Measurements from ENCODE around the gene DMRT2.

- TF ChIP-seq TAF1 (IDR thresholded peaks at IDR 0.05; ENCODE audit: low read depth) (no peak), REST (IDR thresholded peaks at IDR 0.05; ENCODE audit: low read depth) (no peak), TEAD4 (IDR thresholded peaks at IDR 0.05) (no peak), MAX (IDR thresholded peaks at IDR 0.05) (no peak), RAD21 (IDR thresholded peaks at IDR 0.05; ENCODE audit: low read depth) (no peak), YY1 (IDR thresholded peaks at IDR 0.05; ENCODE audit: low read depth) (no peak), CREB1 (IDR thresholded peaks at IDR 0.05; ENCODE audit: low read depth) (no peak), EGR1 (IDR thresholded peaks at IDR 0.05) (no peak), EP300 (IDR thresholded peaks at IDR 0.05; ENCODE audit: borderline replicate concordance) (no peak)
- TF ChIP-seq, protein P1, sequence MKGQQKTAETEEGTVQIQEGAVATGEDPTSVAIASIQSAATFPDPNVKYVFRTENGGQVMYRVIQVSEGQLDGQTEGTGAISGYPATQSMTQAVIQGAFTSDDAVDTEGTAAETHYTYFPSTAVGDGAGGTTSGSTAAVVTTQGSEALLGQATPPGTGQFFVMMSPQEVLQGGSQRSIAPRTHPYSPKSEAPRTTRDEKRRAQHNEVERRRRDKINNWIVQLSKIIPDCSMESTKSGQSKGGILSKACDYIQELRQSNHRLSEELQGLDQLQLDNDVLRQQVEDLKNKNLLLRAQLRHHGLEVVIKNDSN (IDR thresholded peaks at IDR 0.05) = no peak
These were observed 37.1 kb upstream of the DMRT2 start for GRCh38 chr9:1013021-1013420.
